ENCODE results near the gene FAM210B.

- TF ChIP-seq ZNF274 (IDR thresholded peaks at IDR 0.05; ENCODE audit: borderline replicate concordance, extremely low read depth, low read length) (no peak), EP300 (IDR thresholded peaks at IDR 0.05; ENCODE audit: borderline replicate concordance in 1 of 2, low read depth in 2 of 2, low read length in 2 of 2) (no peak), CTCF (IDR thresholded peaks at IDR 0.05; ENCODE audit: control extremely low read depth in 1 of 3, insufficient read depth in 1 of 3, low read depth in 1 of 3, low read length in 3 of 3) (no peak), JUN (IDR thresholded peaks at IDR 0.05; ENCODE audit: low read depth, low read length) (no peak), SUZ12 (IDR thresholded peaks at IDR 0.05; ENCODE audit: low read length) (no peak), POLR2AphosphoS5 (IDR thresholded peaks at IDR 0.05; ENCODE audit: low read depth, low read length) (no peak), RNF2 (IDR thresholded peaks at IDR 0.05; ENCODE audit: borderline replicate concordance, low read depth, low read length, missing control alignments, poor library complexity, severe bottlenecking) (no peak), POLR2A (IDR thresholded peaks at IDR 0.05; ENCODE audit: control extremely low read depth in 1 of 2, low read depth in 2 of 2, low read length in 2 of 2) (no peak), CEBPB (IDR thresholded peaks at IDR 0.05; ENCODE audit: low read depth, low read length) (no peak)
Measured at GRCh38 chr20:56417911-56418310, 59.1 kb downstream of the FAM210B start.

Data from H1 (cell line).